ENCODE data around the gene PLCH1. TPM values are rescaled to one million over a fixed set of nuclear protein-coding genes. Genes with fewer than 3 reads are reported as not detected.

Gene PLCH1
- polyA plus RNA-seq, 1 donor (not counting 4 experiments of a cell fraction or from before 2014, with no cell fraction given), result 0.05 TPM

GRCh38 chr3:155386919-155387318 is 358.0 kb downstream of the PLCH1 start:
- FAIRE-seq (no peak), DNase-seq (ENCODE audit: low read depth, low spot score) (no peak)
- TF ChIP-seq EZH2 (IDR thresholded peaks at IDR 0.05; ENCODE audit: low read length), result no peak
- TF ChIP-seq, protein P1, sequence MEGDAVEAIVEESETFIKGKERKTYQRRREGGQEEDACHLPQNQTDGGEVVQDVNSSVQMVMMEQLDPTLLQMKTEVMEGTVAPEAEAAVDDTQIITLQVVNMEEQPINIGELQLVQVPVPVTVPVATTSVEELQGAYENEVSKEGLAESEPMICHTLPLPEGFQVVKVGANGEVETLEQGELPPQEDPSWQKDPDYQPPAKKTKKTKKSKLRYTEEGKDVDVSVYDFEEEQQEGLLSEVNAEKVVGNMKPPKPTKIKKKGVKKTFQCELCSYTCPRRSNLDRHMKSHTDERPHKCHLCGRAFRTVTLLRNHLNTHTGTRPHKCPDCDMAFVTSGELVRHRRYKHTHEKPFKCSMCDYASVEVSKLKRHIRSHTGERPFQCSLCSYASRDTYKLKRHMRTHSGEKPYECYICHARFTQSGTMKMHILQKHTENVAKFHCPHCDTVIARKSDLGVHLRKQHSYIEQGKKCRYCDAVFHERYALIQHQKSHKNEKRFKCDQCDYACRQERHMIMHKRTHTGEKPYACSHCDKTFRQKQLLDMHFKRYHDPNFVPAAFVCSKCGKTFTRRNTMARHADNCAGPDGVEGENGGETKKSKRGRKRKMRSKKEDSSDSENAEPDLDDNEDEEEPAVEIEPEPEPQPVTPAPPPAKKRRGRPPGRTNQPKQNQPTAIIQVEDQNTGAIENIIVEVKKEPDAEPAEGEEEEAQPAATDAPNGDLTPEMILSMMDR (optimal IDR thresholded peaks at IDR 0.05 in 1 of 3, IDR thresholded peaks at IDR 0.05 in 1 of 3, conservative IDR thresholded peaks at IDR 0.05 in 1 of 3; ENCODE audit: extremely low read depth in 1 of 3, insufficient read depth in 2 of 3, low read length in 3 of 3), result no peak
- Histone ChIP-seq H3K27ac (ENCODE audit: control insufficient read depth, insufficient read depth, low read length) (no peak overlapping the region), H3K9me3 (ENCODE audit: control insufficient read depth, low read depth, low read length) (no peaks in the 10 kb centered on the region), H4K20me1 (ENCODE audit: control insufficient read depth, extremely low read depth, insufficient read depth, low read length) (no peaks in the 10 kb centered on the region), H3K79me2 (ENCODE audit: control insufficient read depth, insufficient read depth, low read length) (no peaks in the 10 kb centered on the region), H3K36me3 (ENCODE audit: control insufficient read depth in 2 of 2, extremely low read depth in 1 of 2, insufficient read depth in 2 of 2, low read length in 2 of 2) (no peaks in the 10 kb centered on the region), H3K4me2 (ENCODE audit: control insufficient read depth, extremely low read depth, insufficient read depth, low read depth, low read length) (no peak overlapping the region), H3K4me3 (ENCODE audit: control insufficient read depth in 2 of 3, extremely low read depth in 1 of 3, insufficient read depth in 2 of 3, low read depth in 1 of 3, low read length in 3 of 3) (no peak overlapping the region), H2AFZ (ENCODE audit: control insufficient read depth, low read length) (no peak overlapping the region), H3K4me1 (ENCODE audit: control insufficient read depth, extremely low read depth, insufficient read depth, low read length) (peaks cover 11% of the 10 kb centered on the region), H3K9me1 (ENCODE audit: control insufficient read depth, extremely low read depth, insufficient read depth, low read length) (no peaks in the 10 kb centered on the region), H3K9ac (ENCODE audit: control insufficient read depth, extremely low read depth, insufficient read depth, low read length) (no peak overlapping the region), H3K27me3 (ENCODE audit: control insufficient read depth, extremely low read depth, insufficient read depth, low read length) (no peaks in the 10 kb centered on the region)
- dilution Hi-C loops (cut with MboI; ENCODE audit: extremely low pct_ligation_motif_present, low sequenced_read_pairs), result loop anchor here (25.0 kb wide), 1 partner anchor 325 kb away; no protein-coding TSS in a partner anchor

DNA sequence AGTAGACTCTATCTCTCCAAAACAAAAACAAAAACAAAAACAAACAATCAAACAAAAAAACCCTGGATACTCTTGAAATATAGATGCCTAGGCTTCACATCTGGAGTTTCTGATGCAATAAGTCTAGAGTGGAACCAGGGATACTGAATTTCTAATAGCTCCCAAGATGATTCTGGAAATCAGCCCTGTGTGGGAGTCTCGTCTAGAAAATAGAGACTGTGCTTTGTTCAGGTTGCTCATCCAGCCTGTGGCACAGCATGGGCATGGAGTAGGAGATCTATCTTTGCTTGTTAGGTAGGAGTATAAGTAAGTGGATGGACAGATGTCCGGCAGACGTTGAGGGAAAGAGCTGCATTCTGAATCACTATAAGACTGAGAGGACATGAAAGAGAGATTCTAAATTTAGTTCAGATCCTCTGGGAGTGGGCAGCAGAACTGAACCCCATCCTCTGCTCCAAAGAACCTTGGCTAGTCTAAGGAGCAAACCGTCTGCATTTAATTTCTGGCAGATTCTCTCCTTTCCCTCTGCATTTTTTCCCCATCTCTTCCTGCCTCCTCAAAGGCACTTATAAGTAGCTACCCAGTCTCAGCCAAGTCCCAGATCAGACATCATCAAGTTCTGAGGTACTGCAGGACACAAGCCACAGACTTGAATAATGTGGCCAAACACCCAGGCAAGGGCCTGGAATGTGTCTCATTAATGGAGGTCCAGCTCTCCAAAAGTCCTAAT is 358.8 kb downstream of the PLCH1 start:
- Histone ChIP-seq H3K9ac (ENCODE audit: control insufficient read depth, extremely low read depth, insufficient read depth, low read length) (no peak overlapping the region), H3K36me3 (ENCODE audit: control insufficient read depth in 2 of 2, extremely low read depth in 1 of 2, insufficient read depth in 2 of 2, low read length in 2 of 2) (no peaks in the 10 kb centered on the region), H3K4me3 (ENCODE audit: control insufficient read depth in 2 of 3, extremely low read depth in 1 of 3, insufficient read depth in 2 of 3, low read depth in 1 of 3, low read length in 3 of 3) (no peak overlapping the region), H3K27me3 (ENCODE audit: control insufficient read depth, extremely low read depth, insufficient read depth, low read length) (no peaks in the 10 kb centered on the region), H3K9me1 (ENCODE audit: control insufficient read depth, extremely low read depth, insufficient read depth, low read length) (no peaks in the 10 kb centered on the region), H3K79me2 (ENCODE audit: control insufficient read depth, insufficient read depth, low read length) (no peaks in the 10 kb centered on the region), H4K20me1 (ENCODE audit: control insufficient read depth, extremely low read depth, insufficient read depth, low read length) (no peaks in the 10 kb centered on the region), H3K4me1 (ENCODE audit: control insufficient read depth, extremely low read depth, insufficient read depth, low read length) (peaks cover 4% of the 10 kb centered on the region), H3K27ac (ENCODE audit: control insufficient read depth, insufficient read depth, low read length) (no peak overlapping the region), H3K4me2 (ENCODE audit: control insufficient read depth, extremely low read depth, insufficient read depth, low read depth, low read length) (no peak overlapping the region), H3K9me3 (ENCODE audit: control insufficient read depth, low read depth, low read length) (no peaks in the 10 kb centered on the region), H2AFZ (ENCODE audit: control insufficient read depth, low read length) (no peak overlapping the region)
- FAIRE-seq (no peak), DNase-seq (ENCODE audit: low read depth, low spot score) (no peak)
- TF ChIP-seq EZH2 (IDR thresholded peaks at IDR 0.05; ENCODE audit: low read length), result no peak
- TF ChIP-seq, protein P1 (optimal IDR thresholded peaks at IDR 0.05 in 1 of 3, IDR thresholded peaks at IDR 0.05 in 1 of 3, conservative IDR thresholded peaks at IDR 0.05 in 1 of 3; ENCODE audit: extremely low read depth in 1 of 3, insufficient read depth in 2 of 3, low read length in 3 of 3), result no peak
- dilution Hi-C loops (cut with MboI; ENCODE audit: extremely low pct_ligation_motif_present, low sequenced_read_pairs), result loop anchor here (25.0 kb wide), 1 partner anchor 326 kb away; no protein-coding TSS in a partner anchor
